A549 (cell line): ENCODE measurements around the gene CX3CL1. TPM values are rescaled to one million over a fixed set of nuclear protein-coding genes. Genes with fewer than 3 reads are reported as not detected.

Source experiments
- ATAC-seq, 2 experiments: fragments of 200-7000 bp in 1 of 2; fragments of >200 bp in 1 of 2; cut with Nextera tagmentation in 1 of 2; cut with Tn5 transposase in 1 of 2; 3 replicates each; pipeline versions ENCODE4 v1.8.0 to v1.9.1; 2018 to 2020; ENCODE audit warnings: mild to moderate bottlenecking in 1 of 2, moderate library complexity in 1 of 2
- CTCF ChIA-PET: fragments of 300-600 bp; sonication (Branson Sonifier 250); formaldehyde crosslinking; extraction: SDS; loops from one replicate; lab custom pipeline; 2021; ENCODE audit warnings: antibody characterized with exemption, inconsistent platforms; lab: Yijun Ruan, JAX
- POLR2A ChIA-PET: fragments of 350-600 bp; formaldehyde crosslinking; extraction: SDS; loops from one replicate; lab custom pipeline; 2021; ENCODE audit warnings: antibody characterized with exemption, inconsistent platforms; lab: Yijun Ruan, JAX
- DNase-seq, 2 experiments: peaks; one replicate each; pipeline versions ENCODE4 v3.0.0 to v3.0.0-alpha.2; 2011 to 2016; ENCODE audit warnings: low read depth in 1 of 2, low spot score in 1 of 2
- FAIRE-seq: peaks from 2 replicates; lab custom pipeline; 2011; peaks lifted over from hg19 to GRCh38; lab: Jason Lieb, UNC
- H3K27ac ChIP-seq, 2 experiments: fragments of >200 bp; sonication (Bioruptor Twin); formaldehyde crosslinking; 3 replicates each; pipeline ENCODE4 v1.5.1; 2016 to 2017
- H3K4me1 ChIP-seq: fragments of >200 bp; sonication (Bioruptor Twin); formaldehyde crosslinking; 3 replicates; pipeline ENCODE4 v1.6.1; 2016
- H3K4me2 ChIP-seq: fragments of >200 bp; sonication (Bioruptor Twin); formaldehyde crosslinking; 3 replicates; pipeline ENCODE4 v1.6.1; 2016
- H3K4me3 ChIP-seq: fragments of >200 bp; sonication (Bioruptor Twin); formaldehyde crosslinking; 3 replicates; pipeline ENCODE4 v1.5.1; 2016
- H3K9me3 ChIP-seq: fragments of >200 bp; sonication (Bioruptor Twin); formaldehyde crosslinking; 3 replicates; pipeline ENCODE4 v1.6.1; 2016
- BHLHE40 ChIP-seq: IDR thresholded peaks from 2 replicates; pipeline ENCODE4 v1.6.1; 2012; ENCODE audit warnings: low read depth, low read length, inconsistent platforms
- CEBPB ChIP-seq, 2 experiments: fragments of >200 bp in 1 of 2; sonication (Bioruptor Twin) in 1 of 2; formaldehyde crosslinking in 1 of 2; IDR thresholded peaks; 2 replicates each; pipeline ENCODE4 v1.6.1; 2012 to 2016
- CHD4 ChIP-seq: fragments of 200-600 bp; sonication (generic); IDR thresholded peaks from 2 replicates; pipeline ENCODE4 v1.6.1; 2016; ENCODE audit warnings: antibody characterized with exemption, mild to moderate bottlenecking, borderline replicate concordance
- EHF ChIP-seq: fragments of 250-450 bp; sonication (Bioruptor Pico); IDR thresholded peaks from 2 replicates; pipeline ENCODE4 v1.5.0; 2020; ENCODE audit warnings: mild to moderate bottlenecking
- EP300 ChIP-seq, 2 experiments: fragments of >200 bp; sonication (Bioruptor Twin); formaldehyde crosslinking; IDR thresholded peaks; 2 replicates in 1 of 2; 3 replicates in 1 of 2; pipeline ENCODE4 v1.6.1; 2016 to 2017
- ESRRA ChIP-seq: fragments of 150-350 bp; IDR thresholded peaks from 2 replicates; pipeline ENCODE4 v1.6.1; 2014; ENCODE audit warnings: mild to moderate bottlenecking, low read length, borderline replicate concordance
- GATA3 ChIP-seq: IDR thresholded peaks from 2 replicates; pipeline ENCODE4 v1.6.1; 2012; ENCODE audit warnings: borderline replicate concordance
- HOXA7 ChIP-seq: fragments of 250-450 bp; sonication (Bioruptor Pico); IDR thresholded peaks from 2 replicates; pipeline ENCODE4 v1.5.0; 2020; ENCODE audit warnings: mild to moderate bottlenecking, moderate library complexity
- HOXB13 ChIP-seq: fragments of 250-450 bp; sonication (Bioruptor Pico); IDR thresholded peaks from 2 replicates; pipeline ENCODE4 v1.5.0; 2020; ENCODE audit warnings: low read depth, mild to moderate bottlenecking, moderate library complexity
- JUNB ChIP-seq: fragments of >200 bp; sonication (Bioruptor Twin); formaldehyde crosslinking; IDR thresholded peaks from 2 replicates; pipeline ENCODE4 v1.6.1; 2016
- MAZ ChIP-seq: fragments of 150-350 bp; IDR thresholded peaks from 2 replicates; pipeline ENCODE4 v1.6.1; 2014; ENCODE audit warnings: antibody characterized with exemption, low read depth, low read length, borderline replicate concordance
- NPAS2 ChIP-seq: fragments of 250-450 bp; sonication (Bioruptor Pico); IDR thresholded peaks from 2 replicates; pipeline ENCODE4 v1.8.0; 2022; ENCODE audit warnings: mild to moderate bottlenecking, moderate library complexity, borderline replicate concordance
- RAD21 ChIP-seq, 2 experiments: fragments of >200 bp in 1 of 2; sonication (Bioruptor Twin) in 1 of 2; formaldehyde crosslinking in 1 of 2; IDR thresholded peaks in 1 of 2; conservative IDR thresholded peaks in 1 of 2; 2 replicates in 1 of 2; 3 replicates in 1 of 2; pipeline ENCODE4 v1.6.1; 2012 to 2018; ENCODE audit warnings: inconsistent platforms in 1 of 2
- RFX5 ChIP-seq: fragments of 450-650 bp; IDR thresholded peaks from 2 replicates; pipeline ENCODE4 v1.7.1; 2014; ENCODE audit warnings: antibody characterized with exemption, mild to moderate bottlenecking, moderate library complexity
- TFCP2L1 ChIP-seq: fragments of 250-450 bp; sonication (Bioruptor Pico); IDR thresholded peaks from 2 replicates; pipeline ENCODE4 v1.5.0; 2021; ENCODE audit warnings: mild to moderate bottlenecking
- TP53 ChIP-seq: fragments of 250-450 bp; sonication (Bioruptor Pico); IDR thresholded peaks from 2 replicates; pipeline ENCODE4 v1.5.0; 2021; ENCODE audit warnings: mild to moderate bottlenecking, moderate library complexity
- ZNF302 ChIP-seq: fragments of 250-450 bp; sonication (Bioruptor Pico); IDR thresholded peaks from 2 replicates; pipeline ENCODE4 v1.9.0; 2021; ENCODE audit warnings: inconsistent platforms, mild to moderate bottlenecking, moderate library complexity
- WGBS: methylation state at CpG from one replicate; pipeline ENCODE4 v1.1.6; 2017; ENCODE audit errors: missing lambda C conversion rate; 5-methylcytosine and 5-hydroxymethylcytosine counted together
- polyA plus RNA-seq, 4 experiments: library from polyadenylated mRNA; depleted of rRNA in 3 of 4; stranded (reverse); fragments of >200 nt; fragmentation: RNase III in 1 of 4; extraction: RNeasy Plus Mini Kit Qiagen cat#74134 plus additional on column Dnase treatment in 1 of 4; gene quantifications; 2 replicates in 3 of 4; 3 replicates in 1 of 4; pipeline ENCODE4 v1.2.3, GENCODE V29; 2011 to 2017
- TF ChIP-seq, protein P1 (sequence below): fragments of 450-650 bp; IDR thresholded peaks from 2 replicates; pipeline ENCODE4 v1.6.1; 2014; ENCODE audit warnings: antibody characterized with exemption
- TF ChIP-seq, protein P2 (sequence below): fragments of 150-350 bp; IDR thresholded peaks from 2 replicates; pipeline ENCODE4 v1.6.1; 2014; ENCODE audit warnings: low read depth, mild to moderate bottlenecking, low read length
- TF ChIP-seq, protein P3 (sequence below): fragments of 250-450 bp; sonication (Bioruptor Pico); IDR thresholded peaks from 2 replicates; pipeline ENCODE4 v1.5.0; 2021; ENCODE audit warnings: mild to moderate bottlenecking, moderate library complexity, borderline replicate concordance
- TF ChIP-seq, protein P4 (sequence below): IDR thresholded peaks from 2 replicates; pipeline ENCODE4 v1.6.1; 2012
- TF ChIP-seq, protein P5 (sequence below): IDR thresholded peaks from 2 replicates; pipeline ENCODE4 v1.6.1; 2012; ENCODE audit warnings: low read depth, borderline replicate concordance

CX3CL1 gene
- polyA plus RNA-seq, 2 of the 4 experiments (the other 2 are of a cell fraction): 0.08 to 0.10 TPM

DNA sequence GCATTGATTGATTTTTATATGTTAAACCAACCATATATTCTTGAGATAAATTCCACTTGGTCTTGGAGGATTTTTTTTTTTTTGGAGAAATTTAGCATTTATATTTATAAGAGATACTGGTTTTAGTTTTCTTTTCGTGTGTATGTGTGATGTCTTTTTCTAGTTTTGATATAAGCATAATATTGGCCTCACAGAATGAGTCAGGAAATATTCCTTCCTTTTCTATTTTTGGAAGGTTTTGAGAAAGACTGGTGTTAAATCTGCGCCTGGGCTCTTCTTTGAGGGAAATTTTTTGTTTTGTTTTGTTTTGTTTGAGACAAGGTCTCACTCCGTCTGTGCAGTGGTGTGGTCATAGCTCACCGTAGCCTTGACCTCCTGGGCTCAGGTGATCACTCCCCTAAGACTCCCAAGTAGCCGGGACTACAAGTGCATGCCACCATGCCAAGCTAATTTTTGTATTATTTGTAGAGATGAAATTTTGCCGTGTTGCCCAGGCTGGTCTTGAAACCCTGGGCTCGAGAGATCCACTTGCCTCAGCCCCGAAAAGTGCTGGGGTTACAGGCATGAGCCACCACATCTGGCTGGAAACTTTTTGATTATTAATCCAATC is 42.5 kb upstream of the CX3CL1 start:
- no peak for ATAC-seq
- peaks cover 7% of the 10 kb centered on the region; the same call in 2 of the 3 replicates for H3K9me3 ChIP-seq
- no peak overlapping the region for H3K4me2 ChIP-seq
- no peak overlapping the region for H3K4me3 ChIP-seq
- 60% methylated on average over 8 of the region's 8 CpGs for WGBS
- POLR2A ChIA-PET: no interaction called here
- H3K4me1 ChIP-seq: no peaks in the 10 kb centered on the region
- DNase-seq: no peak
- TF ChIP-seq TP53 (CRISPR knock-in tag): no peak
- TF ChIP-seq HOXA7 (CRISPR knock-in tag): no peak
- CTCF ChIA-PET: interaction anchor here (1.2 to 2.0 kb wide), 2 partner anchors 87 to 89 kb away, joined by 3 to 8 read pairs; no protein-coding TSS in a partner anchor
- no peak overlapping the region for H3K27ac ChIP-seq
- FAIRE-seq: no peak

DNA sequence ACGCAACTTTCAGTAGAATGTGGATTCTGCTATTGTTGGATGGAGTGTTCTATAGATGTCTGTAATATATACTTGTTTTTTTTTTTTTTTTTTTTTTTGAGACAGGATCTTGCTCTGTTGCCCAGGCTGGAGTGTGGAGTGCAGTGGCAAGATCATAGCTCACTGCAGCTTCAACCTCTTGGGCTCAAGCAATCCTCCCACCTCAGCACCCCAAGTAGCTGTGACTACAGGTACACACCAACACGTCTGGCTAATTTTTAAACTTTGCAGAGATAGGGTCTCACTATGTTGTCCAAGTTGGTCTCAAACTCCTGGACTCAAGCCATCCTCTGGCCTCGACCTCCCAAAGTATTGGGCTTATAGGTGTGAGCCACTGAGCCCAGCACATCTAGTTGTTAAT is 40.9 kb upstream of the CX3CL1 start:
- TF ChIP-seq NPAS2 (CRISPR knock-in tag): no peak
- no peak for TF ChIP-seq JUNB
- no peak for TF ChIP-seq MAZ
- TF ChIP-seq, protein P1, sequence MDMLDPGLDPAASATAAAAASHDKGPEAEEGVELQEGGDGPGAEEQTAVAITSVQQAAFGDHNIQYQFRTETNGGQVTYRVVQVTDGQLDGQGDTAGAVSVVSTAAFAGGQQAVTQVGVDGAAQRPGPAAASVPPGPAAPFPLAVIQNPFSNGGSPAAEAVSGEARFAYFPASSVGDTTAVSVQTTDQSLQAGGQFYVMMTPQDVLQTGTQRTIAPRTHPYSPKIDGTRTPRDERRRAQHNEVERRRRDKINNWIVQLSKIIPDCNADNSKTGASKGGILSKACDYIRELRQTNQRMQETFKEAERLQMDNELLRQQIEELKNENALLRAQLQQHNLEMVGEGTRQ: no peak
- TF ChIP-seq RFX5: no peak
- TF ChIP-seq, protein P2, sequence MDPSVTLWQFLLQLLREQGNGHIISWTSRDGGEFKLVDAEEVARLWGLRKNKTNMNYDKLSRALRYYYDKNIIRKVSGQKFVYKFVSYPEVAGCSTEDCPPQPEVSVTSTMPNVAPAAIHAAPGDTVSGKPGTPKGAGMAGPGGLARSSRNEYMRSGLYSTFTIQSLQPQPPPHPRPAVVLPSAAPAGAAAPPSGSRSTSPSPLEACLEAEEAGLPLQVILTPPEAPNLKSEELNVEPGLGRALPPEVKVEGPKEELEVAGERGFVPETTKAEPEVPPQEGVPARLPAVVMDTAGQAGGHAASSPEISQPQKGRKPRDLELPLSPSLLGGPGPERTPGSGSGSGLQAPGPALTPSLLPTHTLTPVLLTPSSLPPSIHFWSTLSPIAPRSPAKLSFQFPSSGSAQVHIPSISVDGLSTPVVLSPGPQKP: no peak
- TF ChIP-seq, protein P3, sequence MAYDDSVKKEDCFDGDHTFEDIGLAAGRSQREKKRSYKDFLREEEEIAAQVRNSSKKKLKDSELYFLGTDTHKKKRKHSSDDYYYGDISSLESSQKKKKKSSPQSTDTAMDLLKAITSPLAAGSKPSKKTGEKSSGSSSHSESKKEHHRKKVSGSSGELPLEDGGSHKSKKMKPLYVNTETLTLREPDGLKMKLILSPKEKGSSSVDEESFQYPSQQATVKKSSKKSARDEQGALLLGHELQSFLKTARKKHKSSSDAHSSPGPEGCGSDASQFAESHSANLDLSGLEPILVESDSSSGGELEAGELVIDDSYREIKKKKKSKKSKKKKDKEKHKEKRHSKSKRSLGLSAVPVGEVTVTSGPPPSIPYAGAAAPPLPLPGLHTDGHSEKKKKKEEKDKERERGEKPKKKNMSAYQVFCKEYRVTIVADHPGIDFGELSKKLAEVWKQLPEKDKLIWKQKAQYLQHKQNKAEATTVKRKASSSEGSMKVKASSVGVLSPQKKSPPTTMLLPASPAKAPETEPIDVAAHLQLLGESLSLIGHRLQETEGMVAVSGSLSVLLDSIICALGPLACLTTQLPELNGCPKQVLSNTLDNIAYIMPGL (CRISPR knock-in tag): no peak
- no peak for TF ChIP-seq GATA3
- TF ChIP-seq BHLHE40: no peak
- TF ChIP-seq CHD4: no peak
- ChIA-PET CTCF (interaction anchor here (1.0 to 2.0 kb wide), 5 partner anchors 15 to 86 kb away, joined by 4 to 8 read pairs (median 5); partner anchors contain the start of gene CX3CL1), POLR2A (no interaction called here)
- no peaks in the 10 kb centered on the region for H3K4me1 ChIP-seq
- no peak overlapping the region for H3K27ac ChIP-seq
- no peak for DNase-seq
- no peak for FAIRE-seq
- peaks cover 4% of the 10 kb centered on the region; the same call in 2 of the 3 replicates for H3K9me3 ChIP-seq
- 46% methylated on average over 3 of the region's 3 CpGs for WGBS
- H3K4me3 ChIP-seq: no peak overlapping the region
- no peak overlapping the region for H3K4me2 ChIP-seq
- no peak for ATAC-seq

DNA sequence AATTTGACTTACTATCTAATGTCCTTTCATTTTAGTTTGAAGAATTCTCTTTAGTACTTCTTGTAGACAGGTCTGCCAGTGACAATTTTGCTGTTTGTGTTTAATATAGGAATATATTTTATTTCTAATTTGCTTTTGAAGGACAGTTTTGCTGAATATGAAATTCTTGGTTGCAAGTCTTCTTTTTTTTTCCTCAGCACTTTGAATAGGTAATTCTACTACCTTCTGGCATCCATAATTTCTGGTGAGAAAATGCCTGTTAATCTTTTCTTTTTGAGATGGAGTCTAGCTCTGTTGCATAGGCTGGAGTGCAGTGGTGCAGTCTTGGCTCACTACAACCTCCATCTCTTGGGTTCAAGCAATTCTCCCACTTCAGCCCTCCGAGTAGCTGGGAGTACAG is 38.9 kb upstream of the CX3CL1 start:
- ATAC-seq: no peak
- DNase-seq: no peak
- Histone ChIP-seq H3K4me3 (no peak overlapping the region), H3K27ac (no peak overlapping the region), H3K4me2 (no peak overlapping the region), H3K9me3 (peaks cover 18% of the 10 kb centered on the region; the same call in 2 of the 3 replicates), H3K4me1 (no peaks in the 10 kb centered on the region)
- WGBS: 75% methylated on average over 1 of the region's 1 CpG
- TF ChIP-seq EHF (CRISPR knock-in tag) (no peak), TFCP2L1 (no peak), CEBPB (IDR thresholded peaks at IDR 0.05) (no peak), ESRRA (no peak), ZNF302 (CRISPR knock-in tag) (no peak), EP300 (IDR thresholded peaks at IDR 0.05) (no peak), HOXB13 (CRISPR knock-in tag) (no peak), RAD21 (conservative IDR thresholded peaks at IDR 0.05 in 1 of 2, IDR thresholded peaks at IDR 0.05 in 1 of 2) (no peak)
- TF ChIP-seq, protein P4, sequence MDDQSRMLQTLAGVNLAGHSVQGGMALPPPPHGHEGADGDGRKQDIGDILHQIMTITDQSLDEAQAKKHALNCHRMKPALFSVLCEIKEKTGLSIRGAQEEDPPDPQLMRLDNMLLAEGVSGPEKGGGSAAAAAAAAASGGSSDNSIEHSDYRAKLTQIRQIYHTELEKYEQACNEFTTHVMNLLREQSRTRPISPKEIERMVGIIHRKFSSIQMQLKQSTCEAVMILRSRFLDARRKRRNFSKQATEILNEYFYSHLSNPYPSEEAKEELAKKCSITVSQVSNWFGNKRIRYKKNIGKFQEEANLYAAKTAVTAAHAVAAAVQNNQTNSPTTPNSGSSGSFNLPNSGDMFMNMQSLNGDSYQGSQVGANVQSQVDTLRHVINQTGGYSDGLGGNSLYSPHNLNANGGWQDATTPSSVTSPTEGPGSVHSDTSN: no peak
- TF ChIP-seq, protein P5, sequence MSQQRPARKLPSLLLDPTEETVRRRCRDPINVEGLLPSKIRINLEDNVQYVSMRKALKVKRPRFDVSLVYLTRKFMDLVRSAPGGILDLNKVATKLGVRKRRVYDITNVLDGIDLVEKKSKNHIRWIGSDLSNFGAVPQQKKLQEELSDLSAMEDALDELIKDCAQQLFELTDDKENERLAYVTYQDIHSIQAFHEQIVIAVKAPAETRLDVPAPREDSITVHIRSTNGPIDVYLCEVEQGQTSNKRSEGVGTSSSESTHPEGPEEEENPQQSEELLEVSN: no peak
- CTCF ChIA-PET: interaction anchor here (2.2 to 3.1 kb wide), 2 partner anchors 10 to 85 kb away, joined by 6 to 18 read pairs; no protein-coding TSS in a partner anchor
- FAIRE-seq: no peak
- POLR2A ChIA-PET: no interaction called here
